ENCODE measurements around the gene PLCB4.

Gene PLCB4

GRCh38 chr20:9185511-9185910 lies 116.6 kb downstream of the PLCB4 start:
- peak; percentile 40 for DNase-seq (ENCODE audit: extremely low read depth, low read depth)
- no peak for TF ChIP-seq CTCF (IDR thresholded peaks at IDR 0.05; ENCODE audit: low read depth, low read length, missing control alignments)
- H3K4me3 ChIP-seq (replicated peaks; ENCODE audit: low read depth, low read length): no peak overlapping the region

GRCh38 chr20:9186396-9186795 lies 117.5 kb downstream of the PLCB4 start:
- TF ChIP-seq CTCF (IDR thresholded peaks at IDR 0.05; ENCODE audit: low read depth, low read length, missing control alignments): no peak
- DNase-seq (ENCODE audit: extremely low read depth, low read depth): no peak
- no peak overlapping the region for H3K4me3 ChIP-seq (replicated peaks; ENCODE audit: low read depth, low read length)

GRCh38 chr20:9195031-9195430 lies 126.1 kb downstream of the PLCB4 start:
- H3K4me3 ChIP-seq (replicated peaks; ENCODE audit: low read depth, low read length): no peak overlapping the region
- DNase-seq (ENCODE audit: extremely low read depth, low read depth): no peak
- no peak for TF ChIP-seq CTCF (IDR thresholded peaks at IDR 0.05; ENCODE audit: low read depth, low read length, missing control alignments)

GRCh38 chr20:9196110-9196509 lies 127.2 kb downstream of the PLCB4 start:
- DNase-seq (ENCODE audit: extremely low read depth, low read depth): no peak
- H3K4me3 ChIP-seq (replicated peaks; ENCODE audit: low read depth, low read length): no peak overlapping the region
- no peak for TF ChIP-seq CTCF (IDR thresholded peaks at IDR 0.05; ENCODE audit: low read depth, low read length, missing control alignments)

GRCh38 chr20:9198460-9198859 lies 129.6 kb downstream of the PLCB4 start:
- no peak overlapping the region for H3K4me3 ChIP-seq (replicated peaks; ENCODE audit: low read depth, low read length)
- no peak for DNase-seq (ENCODE audit: extremely low read depth, low read depth)
- TF ChIP-seq CTCF (IDR thresholded peaks at IDR 0.05; ENCODE audit: low read depth, low read length, missing control alignments): no peak

GRCh38 chr20:9200196-9200595 lies 131.3 kb downstream of the PLCB4 start:
- DNase-seq (ENCODE audit: extremely low read depth, low read depth): no peak
- H3K4me3 ChIP-seq (replicated peaks; ENCODE audit: low read depth, low read length): no peak overlapping the region
- no peak for TF ChIP-seq CTCF (IDR thresholded peaks at IDR 0.05; ENCODE audit: low read depth, low read length, missing control alignments)

GRCh38 chr20:9200620-9201019 lies 131.7 kb downstream of the PLCB4 start:
- H3K4me3 ChIP-seq (replicated peaks; ENCODE audit: low read depth, low read length): no peak overlapping the region
- no peak for TF ChIP-seq CTCF (IDR thresholded peaks at IDR 0.05; ENCODE audit: low read depth, low read length, missing control alignments)
- no peak for DNase-seq (ENCODE audit: extremely low read depth, low read depth)

Measured in HFF-Myc (cell line).